ENCODE results near the gene BIN2. TPM values are rescaled to one million over a fixed set of nuclear protein-coding genes. Genes with fewer than 3 reads are reported as not detected.

The BIN2 gene
- total and polyA plus RNA-seq, 9 of the 15 experiments (the other 6 are each of a cell fraction or from before 2014, with no cell fraction given) = 0.04 to 0.39 (median 0.25) TPM; not detected in 1

- no peak for TF ChIP-seq YBX1 (IDR thresholded peaks at IDR 0.05)
- no peak for TF ChIP-seq KLF1 (tag; IDR thresholded peaks at IDR 0.05)
- TF ChIP-seq CREM (IDR thresholded peaks at IDR 0.05; ENCODE audit: low read depth) = no peak
- TF ChIP-seq ARNT (IDR thresholded peaks at IDR 0.05) = no peak
- TF ChIP-seq TRIM28 (IDR thresholded peaks at IDR 0.05) = no peak
- TF ChIP-seq TEAD4 (IDR thresholded peaks at IDR 0.05; ENCODE audit: low read length) = peak; percentile 97
- no peak for TF ChIP-seq TEAD4 (CRISPR knock-in tag; IDR thresholded peaks at IDR 0.05; ENCODE audit: borderline replicate concordance)
- TF ChIP-seq RBFOX2 (IDR thresholded peaks at IDR 0.05; ENCODE audit: low read depth, low read length) = no peak
- 0 out of 2 replicates have a peak, but pooled peaks have one; percentile 33 for TF ChIP-seq GABPB1 (CRISPR knock-in tag; IDR thresholded peaks at IDR 0.05)
- TF ChIP-seq THRAP3 (IDR thresholded peaks at IDR 0.05; ENCODE audit: borderline replicate concordance) = no peak
- TF ChIP-seq VEZF1 (CRISPR knock-in tag; IDR thresholded peaks at IDR 0.05) = peak; percentile 84
- TF ChIP-seq NCOA1 (IDR thresholded peaks at IDR 0.05; ENCODE audit: low read depth) = peak; percentile 53; the same call in 1 of the 2 replicates
- TF ChIP-seq ETS2 (tag; IDR thresholded peaks at IDR 0.05; ENCODE audit: borderline replicate concordance, poor library complexity, severe bottlenecking) = no peak
- peak in 1 of 3 experiments; percentile 35 for TF ChIP-seq YY1 (IDR thresholded peaks at IDR 0.05; ENCODE audit: borderline replicate concordance in 1 of 3, control insufficient read depth in 1 of 3, extremely low read depth in 1 of 3, insufficient read depth in 3 of 3, insufficient read length in 1 of 3, insufficient replicate concordance in 2 of 3, low read depth in 1 of 3, low read length in 2 of 3)
- no peak for TF ChIP-seq HMG20A (CRISPR knock-in tag; conservative IDR thresholded peaks at IDR 0.05)
- TF ChIP-seq MYBL2 (IDR thresholded peaks at IDR 0.05; ENCODE audit: low read depth) = no peak
- TF ChIP-seq MYBL2 (CRISPR knock-in tag; IDR thresholded peaks at IDR 0.05; ENCODE audit: borderline replicate concordance) = no peak
- TF ChIP-seq CBX1 (IDR thresholded peaks at IDR 0.05; ENCODE audit: low read depth) = no peak
- no peak for TF ChIP-seq ZSCAN32 (CRISPR knock-in tag; IDR thresholded peaks at IDR 0.05)
- no peak for TF ChIP-seq RB1 (IDR thresholded peaks at IDR 0.05; ENCODE audit: low read depth)
- TF ChIP-seq, protein P1, sequence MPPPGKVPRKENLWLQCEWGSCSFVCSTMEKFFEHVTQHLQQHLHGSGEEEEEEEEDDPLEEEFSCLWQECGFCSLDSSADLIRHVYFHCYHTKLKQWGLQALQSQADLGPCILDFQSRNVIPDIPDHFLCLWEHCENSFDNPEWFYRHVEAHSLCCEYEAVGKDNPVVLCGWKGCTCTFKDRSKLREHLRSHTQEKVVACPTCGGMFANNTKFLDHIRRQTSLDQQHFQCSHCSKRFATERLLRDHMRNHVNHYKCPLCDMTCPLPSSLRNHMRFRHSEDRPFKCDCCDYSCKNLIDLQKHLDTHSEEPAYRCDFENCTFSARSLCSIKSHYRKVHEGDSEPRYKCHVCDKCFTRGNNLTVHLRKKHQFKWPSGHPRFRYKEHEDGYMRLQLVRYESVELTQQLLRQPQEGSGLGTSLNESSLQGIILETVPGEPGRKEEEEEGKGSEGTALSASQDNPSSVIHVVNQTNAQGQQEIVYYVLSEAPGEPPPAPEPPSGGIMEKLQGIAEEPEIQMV (tag; conservative IDR thresholded peaks at IDR 0.05; ENCODE audit: low read depth) = no peak
- TF ChIP-seq, protein P2, sequence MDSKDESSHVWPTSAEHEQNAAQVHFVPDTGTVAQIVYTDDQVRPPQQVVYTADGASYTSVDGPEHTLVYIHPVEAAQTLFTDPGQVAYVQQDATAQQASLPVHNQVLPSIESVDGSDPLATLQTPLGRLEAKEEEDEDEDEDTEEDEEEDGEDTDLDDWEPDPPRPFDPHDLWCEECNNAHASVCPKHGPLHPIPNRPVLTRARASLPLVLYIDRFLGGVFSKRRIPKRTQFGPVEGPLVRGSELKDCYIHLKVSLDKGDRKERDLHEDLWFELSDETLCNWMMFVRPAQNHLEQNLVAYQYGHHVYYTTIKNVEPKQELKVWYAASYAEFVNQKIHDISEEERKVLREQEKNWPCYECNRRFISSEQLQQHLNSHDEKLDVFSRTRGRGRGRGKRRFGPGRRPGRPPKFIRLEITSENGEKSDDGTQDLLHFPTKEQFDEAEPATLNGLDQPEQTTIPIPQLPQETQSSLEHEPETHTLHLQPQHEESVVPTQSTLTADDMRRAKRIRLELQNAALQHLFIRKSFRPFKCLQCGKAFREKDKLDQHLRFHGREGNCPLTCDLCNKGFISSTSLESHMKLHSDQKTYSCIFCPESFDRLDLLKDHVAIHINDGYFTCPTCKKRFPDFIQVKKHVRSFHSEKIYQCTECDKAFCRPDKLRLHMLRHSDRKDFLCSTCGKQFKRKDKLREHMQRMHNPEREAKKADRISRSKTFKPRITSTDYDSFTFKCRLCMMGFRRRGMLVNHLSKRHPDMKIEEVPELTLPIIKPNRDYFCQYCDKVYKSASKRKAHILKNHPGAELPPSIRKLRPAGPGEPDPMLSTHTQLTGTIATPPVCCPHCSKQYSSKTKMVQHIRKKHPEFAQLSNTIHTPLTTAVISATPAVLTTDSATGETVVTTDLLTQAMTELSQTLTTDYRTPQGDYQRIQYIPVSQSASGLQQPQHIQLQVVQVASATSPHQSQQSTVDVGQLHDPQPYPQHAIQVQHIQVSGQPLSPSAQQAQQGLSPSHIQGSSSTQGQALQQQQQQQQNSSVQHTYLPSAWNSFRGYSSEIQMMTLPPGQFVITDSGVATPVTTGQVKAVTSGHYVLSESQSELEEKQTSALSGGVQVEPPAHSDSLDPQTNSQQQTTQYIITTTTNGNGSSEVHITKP (IDR thresholded peaks at IDR 0.05; ENCODE audit: partially characterized antibody) = peak; percentile 85
These were observed 44.9 kb upstream of the BIN2 start (continued) for GRCh38 chr12:51368640-51369517.

All from K562 (cell line).